HG03066 (cell line): ENCODE measurements around the gene TTC28.
"Not testable (repeated sequence)": the region's sequence is repeated elsewhere in the genome, so short reads cannot be mapped to it uniquely, and the experiment has no call there.

ENCODE experiments used
- ATAC-seq: cut with Tn5 transposase; IDR thresholded peaks from one replicate; pipeline ENCODE4 v1.9.1; 2021; ENCODE audit warnings: low read depth; ENCODE audit not compliant: unreplicated experiment

The TTC28 gene

GRCh38 chr22:28209457-28209856 lies 470.2 kb downstream of the TTC28 start:
- ATAC-seq: not testable (repeated sequence)

- no peak for ATAC-seq
These were observed 470.9 kb downstream of the TTC28 start for GRCh38 chr22:28208787-28209186.

GRCh38 chr22:28208036-28208435 lies 471.6 kb downstream of the TTC28 start:
- no peak for ATAC-seq

- ATAC-seq: no peak
These were observed 472.2 kb downstream of the TTC28 start for GRCh38 chr22:28207281-28208030.

GRCh38 chr22:28205926-28206325 lies 473.7 kb downstream of the TTC28 start:
- ATAC-seq: no peak

- no peak for ATAC-seq
These were observed 475.3 kb downstream of the TTC28 start for GRCh38 chr22:28204382-28204781.

- no peak for ATAC-seq
These were observed 476.4 kb downstream of the TTC28 start for GRCh38 chr22:28203286-28203685.

- no peak for ATAC-seq
These were observed 480.9 kb downstream of the TTC28 start for GRCh38 chr22:28198692-28199091.

GRCh38 chr22:28191571-28191970 lies 488.1 kb downstream of the TTC28 start:
- ATAC-seq: not testable (repeated sequence)

GRCh38 chr22:28188178-28188879 lies 491.3 kb downstream of the TTC28 start:
- no peak for ATAC-seq

- no peak for ATAC-seq
These were observed 492.0 kb downstream of the TTC28 start for GRCh38 chr22:28187612-28188011.

GRCh38 chr22:28186641-28187040 lies 493.0 kb downstream of the TTC28 start:
- ATAC-seq: no peak

GRCh38 chr22:28185130-28185529 lies 494.5 kb downstream of the TTC28 start:
- ATAC-seq: no peak

- ATAC-seq: no peak
These were observed 496.4 kb downstream of the TTC28 start for GRCh38 chr22:28183078-28183860.

GRCh38 chr22:28180804-28181731 lies 498.6 kb downstream of the TTC28 start:
- no peak for ATAC-seq

GRCh38 chr22:28179392-28179791 lies 500.2 kb downstream of the TTC28 start:
- no peak for ATAC-seq

- no peak for ATAC-seq
These were observed 503.7 kb downstream of the TTC28 start for GRCh38 chr22:28175730-28176492.

GRCh38 chr22:28174509-28174908 lies 505.1 kb downstream of the TTC28 start:
- no peak for ATAC-seq

- ATAC-seq: no peak
These were observed 506.6 kb downstream of the TTC28 start for GRCh38 chr22:28172892-28173670.
